ENCODE measurements around the gene ASPSCR1. TPM values are rescaled to one million over a fixed set of nuclear protein-coding genes. Genes with fewer than 3 reads are reported as not detected.
A peak's percentile ranks its signal among the peaks of the same experiment; 100 is the strongest.

Gene ASPSCR1
- total and polyA plus RNA-seq, 2 of the 13 experiments (the other 11 are each of a cell fraction or from before 2014, with no cell fraction given) = 274 to 314 TPM

- TF ChIP-seq ZNF598 (CRISPR knock-in tag; IDR thresholded peaks at IDR 0.05; ENCODE audit: borderline replicate concordance) = peak; percentile 10; the same call in 1 of the 2 replicates
- no peak; the same call in 1 of the 2 replicates for TF ChIP-seq NKX3-1 (CRISPR knock-in tag; IDR thresholded peaks at IDR 0.05)
- TF ChIP-seq ZNF441 (CRISPR knock-in tag; IDR thresholded peaks at IDR 0.05; ENCODE audit: borderline replicate concordance) = no peak
- TF ChIP-seq ARNTL (CRISPR knock-in tag; IDR thresholded peaks at IDR 0.05) = peak; percentile 18; the same call in 1 of the 2 replicates
- peak; percentile 89 for TF ChIP-seq GTF3A (CRISPR knock-in tag; conservative IDR thresholded peaks at IDR 0.05)
- TF ChIP-seq MAFK (conservative IDR thresholded peaks at IDR 0.05 in 1 of 2, IDR thresholded peaks at IDR 0.05 in 1 of 2; ENCODE audit: low read length in 2 of 2) = no peak
- peak; percentile 93 for TF ChIP-seq SNAPC2 (CRISPR knock-in tag; IDR thresholded peaks at IDR 0.05)
- peak; percentile 98; the same call in 1 of the 2 replicates for TF ChIP-seq AFF4 (CRISPR knock-in tag; IDR thresholded peaks at IDR 0.05)
- no peak for TF ChIP-seq ZNF781 (CRISPR knock-in tag; IDR thresholded peaks at IDR 0.05; ENCODE audit: borderline replicate concordance, not compliant biosample characterization)
- peak; percentile 18; the same call in 1 of the 2 replicates for TF ChIP-seq TBX2 (CRISPR knock-in tag; IDR thresholded peaks at IDR 0.05; ENCODE audit: borderline replicate concordance)
- no peak; the same call in 1 of the 2 replicates for TF ChIP-seq SKIL (CRISPR knock-in tag; IDR thresholded peaks at IDR 0.05; ENCODE audit: borderline replicate concordance)
- TF ChIP-seq ETV5 (CRISPR knock-in tag; IDR thresholded peaks at IDR 0.05; ENCODE audit: borderline replicate concordance) = no peak; the same call in 1 of the 2 replicates
- no peak for TF ChIP-seq ZBTB49 (CRISPR knock-in tag; IDR thresholded peaks at IDR 0.05; ENCODE audit: borderline replicate concordance)
- TF ChIP-seq NR2F6 (IDR thresholded peaks at IDR 0.05) = no peak; the same call in none of the 2 replicates
- TF ChIP-seq NR2F6 (CRISPR knock-in tag; IDR thresholded peaks at IDR 0.05) = peak; percentile 44
- peak; percentile 77; the same call in 1 of the 2 replicates for TF ChIP-seq ZNF75D (CRISPR knock-in tag; IDR thresholded peaks at IDR 0.05; ENCODE audit: borderline replicate concordance)
- no peak for TF ChIP-seq PRDM4 (CRISPR knock-in tag; IDR thresholded peaks at IDR 0.05; ENCODE audit: borderline replicate concordance)
Observed at GRCh38 chr17:81993729-81994592, 16.5 kb downstream of the ASPSCR1 start (continued).
